Stimulated activated CD4-positive, alpha-beta T cell treated with anti-CD3 and anti-CD28 coated beads, Interleukin-4, amount 100 ng/mL, for 1 hour (primary cell): ENCODE results near the gene FRMD3.
"Not testable (repeated sequence)": the region's sequence is repeated elsewhere in the genome, so short reads cannot be mapped to it uniquely, and the experiment has no call there.

Experiments
- DNase-seq: peaks from one replicate; pipeline ENCODE4 v3.0.0-alpha.2; 2020

The FRMD3 gene

GRCh38 chr9:83521011-83521410, 17.2 kb downstream of the FRMD3 start:
- no peak for DNase-seq

- no peak for DNase-seq
Measured at GRCh38 chr9:83520292-83520691, 17.9 kb downstream of the FRMD3 start.

GRCh38 chr9:83517980-83518379, 20.2 kb downstream of the FRMD3 start:
- not testable (repeated sequence) for DNase-seq

GRCh38 chr9:83514767-83515166, 23.4 kb downstream of the FRMD3 start:
- no peak for DNase-seq

GRCh38 chr9:83512621-83513020, 25.6 kb downstream of the FRMD3 start:
- no peak for DNase-seq

- no peak for DNase-seq
Measured at GRCh38 chr9:83511051-83511450, 27.1 kb downstream of the FRMD3 start.

- DNase-seq, result no peak
Measured at GRCh38 chr9:83509402-83509801, 28.8 kb downstream of the FRMD3 start.

- no peak for DNase-seq
Measured at GRCh38 chr9:83508067-83508466, 30.1 kb downstream of the FRMD3 start.

- DNase-seq, result no peak
Measured at GRCh38 chr9:83505282-83505681, 32.9 kb downstream of the FRMD3 start.

- DNase-seq, result no peak
Measured at GRCh38 chr9:83503866-83504265, 34.3 kb downstream of the FRMD3 start.

- no peak for DNase-seq
Measured at GRCh38 chr9:83501565-83501964, 36.6 kb downstream of the FRMD3 start.

GRCh38 chr9:83497441-83497840, 40.8 kb downstream of the FRMD3 start:
- DNase-seq, result no peak

GRCh38 chr9:83491995-83492394, 46.2 kb downstream of the FRMD3 start:
- DNase-seq, result no peak

GRCh38 chr9:83491413-83491812, 46.8 kb downstream of the FRMD3 start:
- no peak for DNase-seq

- no peak for DNase-seq
Measured at GRCh38 chr9:83489961-83490360, 48.2 kb downstream of the FRMD3 start.

GRCh38 chr9:83484990-83485389, 53.2 kb downstream of the FRMD3 start:
- no peak for DNase-seq

- no peak for DNase-seq
Measured at GRCh38 chr9:83483223-83483622, 55.0 kb downstream of the FRMD3 start.

GRCh38 chr9:83479765-83480164, 58.4 kb downstream of the FRMD3 start:
- no peak for DNase-seq

GRCh38 chr9:83477571-83477970, 60.6 kb downstream of the FRMD3 start:
- DNase-seq, result no peak

GRCh38 chr9:83477120-83477519, 61.1 kb downstream of the FRMD3 start:
- DNase-seq, result no peak

- no peak for DNase-seq
Measured at GRCh38 chr9:83476513-83476912, 61.7 kb downstream of the FRMD3 start.

GRCh38 chr9:83475741-83476140, 62.5 kb downstream of the FRMD3 start:
- no peak for DNase-seq

GRCh38 chr9:83474631-83475030, 63.6 kb downstream of the FRMD3 start:
- DNase-seq, result no peak

- no peak for DNase-seq
Measured at GRCh38 chr9:83473488-83473971, 64.7 kb downstream of the FRMD3 start.

- DNase-seq, result no peak
Measured at GRCh38 chr9:83472764-83473163, 65.4 kb downstream of the FRMD3 start.

- DNase-seq, result no peak
Measured at GRCh38 chr9:83472221-83472665, 66.0 kb downstream of the FRMD3 start.
